ENCODE results near the gene KDM8.

DNA sequence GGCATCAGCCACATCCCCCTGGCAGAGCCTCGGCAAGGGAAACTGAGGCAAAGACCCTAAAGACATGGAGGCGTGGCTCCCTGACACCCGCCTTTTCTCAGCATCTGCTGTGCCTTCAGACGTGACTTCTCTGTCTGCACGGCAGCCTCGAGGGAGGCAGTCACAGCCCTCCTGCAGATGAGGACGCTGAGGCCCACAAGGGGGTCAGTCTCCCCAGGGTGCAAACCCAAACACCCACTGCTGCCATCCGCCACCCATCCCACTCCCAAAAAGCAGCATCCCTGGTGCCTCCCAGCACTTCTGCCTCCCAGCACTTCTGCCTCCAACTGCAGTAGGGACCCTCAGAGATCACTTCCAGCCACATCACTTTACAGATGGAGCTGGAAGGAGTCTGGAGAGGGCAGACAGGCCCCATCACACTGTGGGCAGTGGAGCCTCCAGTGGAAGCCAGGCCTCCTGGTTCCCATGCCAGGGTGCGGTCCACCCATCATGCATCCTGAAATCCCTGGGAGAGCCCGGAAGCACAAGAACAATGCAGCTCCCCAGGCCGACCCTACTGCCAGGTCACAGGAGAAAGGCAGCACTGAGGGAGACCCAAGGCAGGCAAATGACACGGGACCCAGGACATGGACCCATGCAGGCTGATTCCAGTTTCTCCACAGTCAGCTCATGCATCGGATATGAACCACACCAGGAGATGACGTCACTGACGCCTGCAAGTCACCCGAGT is 23.8 kb downstream of the KDM8 start:
- TF ChIP-seq CTCF (conservative IDR thresholded peaks at IDR 0.05) = no peak
- TF ChIP-seq ZFX (IDR thresholded peaks at IDR 0.05) = no peak
